GM19240 (cell line): ENCODE measurements around the gene DCAKD.

ENCODE experiments used
- DNase-seq: peaks from one replicate; pipeline ENCODE4 v3.0.0; 2011; ENCODE audit warnings: low spot score; ENCODE audit not compliant: insufficient read length

The DCAKD gene

DNA sequence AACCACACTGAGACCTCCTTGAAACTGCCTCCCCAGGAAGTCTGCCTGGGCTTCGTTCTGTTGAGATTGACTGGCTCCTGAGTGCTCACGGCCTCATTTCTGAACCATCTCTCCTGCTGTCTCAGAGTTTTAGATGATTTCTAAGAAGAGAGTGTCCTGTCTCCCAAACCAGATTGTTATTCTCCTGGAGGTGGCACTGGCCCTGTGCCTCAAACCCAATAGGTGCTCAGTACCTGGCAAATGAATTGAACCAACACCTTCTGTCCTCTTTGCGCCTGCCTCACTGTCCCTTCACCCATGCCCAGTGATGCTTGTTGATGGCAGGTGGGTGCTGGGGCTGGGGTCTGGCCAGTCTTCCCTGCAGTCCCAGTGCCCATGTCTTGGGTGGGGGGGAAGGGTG is 47.0 kb downstream of the DCAKD start:
- DNase-seq, result no peak

DNA sequence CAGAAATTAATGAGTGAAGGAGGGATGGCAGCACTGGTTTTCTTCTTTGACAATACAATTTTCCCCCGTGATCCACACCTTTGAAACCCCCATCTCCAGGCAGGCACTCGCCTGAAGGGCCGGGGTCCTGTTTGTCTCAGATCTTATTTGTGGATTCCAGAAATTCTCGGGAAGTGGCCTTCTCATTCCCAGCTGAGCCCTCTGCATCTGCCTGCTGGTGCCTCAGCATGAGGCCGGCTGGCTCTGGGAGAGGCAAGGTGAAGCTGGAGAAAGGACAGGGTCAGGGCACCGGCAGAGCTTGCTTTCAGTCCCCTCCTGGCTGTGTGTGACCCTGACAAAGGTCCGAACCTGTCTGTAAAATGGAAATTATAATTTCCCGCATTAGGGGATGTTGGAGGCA is 47.6 kb downstream of the DCAKD start:
- DNase-seq, result no peak

DNA sequence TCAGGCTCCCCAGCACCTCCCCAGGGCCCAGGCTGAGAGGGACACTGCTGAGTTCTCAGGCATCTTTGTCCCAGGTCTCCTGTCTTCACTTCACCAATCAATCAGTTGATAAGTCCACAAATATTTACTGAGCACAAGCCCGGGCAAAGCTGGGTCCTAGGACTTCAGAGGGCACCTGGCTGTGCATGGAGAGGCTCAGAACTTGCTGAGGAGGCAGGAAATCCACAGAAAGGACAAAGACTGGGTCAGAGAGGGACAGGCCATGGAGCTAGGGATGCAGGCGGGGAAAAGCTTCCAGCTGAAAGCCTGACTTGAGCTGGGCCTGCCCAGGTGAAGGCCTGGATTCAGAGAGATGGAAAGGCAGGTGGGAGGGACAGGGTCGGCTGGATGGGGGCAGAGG is 50.1 kb downstream of the DCAKD start:
- no peak for DNase-seq

DNA sequence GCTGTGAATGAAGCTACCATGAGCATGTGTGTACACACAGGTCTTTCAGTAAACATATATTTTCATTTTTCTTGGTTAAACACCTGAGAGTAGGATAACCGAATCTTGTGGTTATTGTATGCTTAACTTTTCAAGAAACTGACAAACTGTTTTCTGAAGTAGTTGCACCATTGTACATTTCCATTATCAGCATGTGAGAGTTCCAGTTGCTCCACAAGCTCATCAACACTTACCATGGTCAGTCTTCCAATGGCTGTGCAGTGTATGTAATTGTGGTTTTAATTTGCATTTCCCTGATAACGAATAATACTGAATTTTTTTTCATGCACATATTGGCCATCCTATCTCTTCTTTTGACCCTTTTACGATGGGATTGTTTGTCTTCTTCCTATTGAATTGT is 52.0 kb downstream of the DCAKD start:
- DNase-seq, result no peak

DNA sequence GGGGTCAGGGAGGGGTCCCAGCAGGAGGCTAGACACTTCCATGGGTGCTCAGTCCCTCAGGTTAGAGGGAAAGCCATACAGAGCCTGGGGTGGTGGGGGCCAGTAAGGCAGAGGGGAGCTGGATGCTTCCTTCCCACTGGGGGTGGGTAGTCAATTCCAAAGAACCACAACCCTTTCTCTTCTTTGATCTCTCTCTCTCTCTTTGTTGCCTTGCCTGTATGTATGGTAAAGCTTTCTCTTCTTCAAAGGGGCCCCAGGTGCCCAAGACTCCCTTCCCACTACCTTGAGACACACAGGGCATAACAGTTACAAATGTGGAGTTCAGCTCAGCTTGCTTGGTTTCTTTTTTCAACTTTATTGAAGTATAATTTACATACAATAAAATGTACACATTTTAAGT is 52.8 kb downstream of the DCAKD start:
- no peak for DNase-seq

DNA sequence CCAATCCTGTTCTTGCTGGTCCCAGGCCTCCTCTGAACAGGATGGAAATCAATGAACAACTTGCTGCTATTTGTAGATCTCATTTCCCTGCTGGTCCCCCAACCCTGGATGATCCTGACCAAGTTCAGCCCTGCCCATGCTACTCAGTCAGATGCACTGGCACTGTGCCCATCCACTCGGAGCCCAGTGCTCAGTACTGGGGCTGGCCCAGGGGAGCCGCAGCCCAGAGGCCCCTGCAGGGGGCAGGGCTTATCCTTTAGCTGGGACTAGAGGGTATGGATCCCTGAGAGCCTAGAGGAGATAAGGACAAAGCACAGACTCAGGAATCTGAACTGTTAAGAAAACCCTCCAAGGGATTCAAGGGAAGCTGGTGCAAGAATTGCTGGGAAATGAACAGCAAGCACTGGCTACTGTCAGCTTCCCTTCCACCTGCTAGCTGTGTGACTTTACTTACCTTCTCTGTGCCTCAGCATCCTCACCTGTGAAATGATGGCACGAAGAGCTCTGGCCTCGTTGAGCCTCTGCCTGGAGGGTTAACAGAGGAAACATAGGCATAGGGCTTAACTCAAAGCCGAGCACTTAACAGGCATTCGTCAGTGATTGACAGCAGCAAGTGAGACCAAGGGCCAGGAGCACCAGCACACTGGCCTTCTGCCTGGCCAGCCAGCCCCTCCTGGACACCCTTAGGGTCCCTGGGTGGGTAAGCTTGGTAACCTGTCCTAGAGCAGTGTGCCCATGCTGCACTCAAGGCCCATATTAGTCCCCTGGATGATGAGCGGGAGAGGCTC is 53.5 kb downstream of the DCAKD start:
- DNase-seq, result no peak

DNA sequence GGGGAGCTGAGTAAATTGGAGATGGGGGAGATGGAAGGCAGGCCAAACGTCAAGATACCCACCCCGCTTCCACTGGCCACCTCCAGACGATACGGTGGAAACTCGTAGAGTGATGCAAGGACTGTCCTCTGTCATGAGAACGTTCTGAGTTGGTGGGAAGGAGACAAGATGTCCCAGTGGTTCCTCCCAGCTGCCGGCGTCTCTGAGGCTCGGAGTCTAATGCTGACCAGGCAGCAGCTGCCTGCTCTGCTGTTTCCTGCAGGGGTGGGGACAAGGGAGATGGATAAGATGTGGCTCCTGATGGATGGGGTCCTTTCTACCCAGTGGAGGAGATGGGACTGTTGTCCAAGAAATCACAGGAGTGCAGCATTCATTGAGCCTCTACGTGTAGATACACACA is 55.1 kb downstream of the DCAKD start:
- DNase-seq, result no peak

DNA sequence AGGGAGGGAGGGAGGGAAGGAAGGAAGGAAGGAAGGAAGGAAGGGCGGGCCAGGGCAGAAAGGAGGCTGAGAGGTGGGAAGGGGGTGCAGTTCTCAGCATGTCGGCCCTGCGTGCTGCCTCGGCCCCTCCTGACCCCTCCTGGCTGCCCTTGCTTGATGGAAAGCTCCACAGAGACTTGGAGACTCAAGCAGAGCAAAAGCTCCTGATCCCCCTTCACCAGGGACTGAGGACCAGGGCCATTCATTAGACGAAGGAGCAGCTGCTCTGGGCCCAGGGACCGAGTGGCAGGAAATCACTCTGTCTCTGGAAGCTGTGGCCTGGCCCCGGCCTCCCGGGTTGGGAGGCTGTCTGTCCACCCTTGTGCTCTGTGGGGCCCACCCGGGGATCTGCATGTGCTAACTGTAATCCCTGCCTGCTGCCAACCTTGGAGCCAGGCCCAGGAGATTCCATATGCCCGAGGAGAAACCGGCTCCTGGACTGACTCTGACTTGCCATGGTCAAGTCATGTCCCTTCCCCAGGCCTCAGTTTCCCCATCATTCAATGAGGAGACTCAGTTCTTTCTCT is 55.9 kb downstream of the DCAKD start:
- DNase-seq, result no peak

DNA sequence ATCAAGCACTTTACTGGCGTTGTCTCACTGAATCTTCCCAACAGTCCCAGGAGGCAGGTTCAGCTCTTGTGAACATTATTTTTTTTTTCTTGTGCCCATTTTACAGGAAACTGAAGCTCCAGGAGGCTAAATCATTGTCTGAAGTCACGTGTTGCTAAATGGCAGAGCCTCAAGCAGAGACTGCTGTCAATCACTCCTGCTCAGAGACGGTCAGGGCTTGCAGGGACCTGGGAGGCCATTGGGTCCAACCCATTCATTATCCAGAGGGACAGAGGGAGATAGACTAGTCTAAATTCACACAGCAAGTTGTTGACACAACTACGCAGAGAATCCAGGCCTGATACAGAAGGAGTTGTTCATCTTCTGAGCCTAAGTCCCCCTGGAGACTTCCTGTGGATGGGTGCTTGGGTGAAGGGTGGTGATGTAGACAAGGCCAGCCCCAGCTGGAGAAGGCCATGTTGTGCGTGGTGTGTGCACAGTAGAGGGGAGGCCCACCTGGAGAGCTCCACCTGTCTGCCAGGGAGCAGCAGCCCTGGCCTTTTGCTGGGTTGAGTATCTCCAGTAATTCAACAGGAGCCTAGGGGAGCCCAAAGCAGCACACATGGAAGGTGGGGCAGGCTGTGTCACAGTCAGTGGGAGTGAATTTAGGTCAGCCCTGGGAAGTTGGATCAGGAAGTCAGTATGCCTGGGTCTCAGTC is 59.0 kb downstream of the DCAKD start:
- DNase-seq, result no peak

DNA sequence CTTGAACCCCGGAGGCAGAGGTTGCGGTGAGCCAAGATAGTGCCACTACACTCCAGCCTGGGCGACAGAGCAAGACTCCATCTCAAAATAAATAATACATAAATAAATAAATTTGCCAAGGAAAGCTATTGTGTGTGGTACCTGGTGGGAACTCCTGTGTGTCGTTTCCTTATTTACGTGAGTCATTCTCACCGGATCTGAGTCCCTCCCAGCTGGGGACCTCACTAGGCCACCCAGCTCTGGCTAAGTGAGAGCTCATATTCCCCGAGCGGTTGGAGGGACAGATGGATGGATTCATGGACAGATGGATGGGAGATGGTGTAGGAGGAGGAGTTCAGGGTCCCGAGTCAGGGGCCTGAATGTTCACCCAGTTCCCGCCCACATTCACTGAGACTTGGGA is 60.4 kb downstream of the DCAKD start:
- no peak for DNase-seq

DNA sequence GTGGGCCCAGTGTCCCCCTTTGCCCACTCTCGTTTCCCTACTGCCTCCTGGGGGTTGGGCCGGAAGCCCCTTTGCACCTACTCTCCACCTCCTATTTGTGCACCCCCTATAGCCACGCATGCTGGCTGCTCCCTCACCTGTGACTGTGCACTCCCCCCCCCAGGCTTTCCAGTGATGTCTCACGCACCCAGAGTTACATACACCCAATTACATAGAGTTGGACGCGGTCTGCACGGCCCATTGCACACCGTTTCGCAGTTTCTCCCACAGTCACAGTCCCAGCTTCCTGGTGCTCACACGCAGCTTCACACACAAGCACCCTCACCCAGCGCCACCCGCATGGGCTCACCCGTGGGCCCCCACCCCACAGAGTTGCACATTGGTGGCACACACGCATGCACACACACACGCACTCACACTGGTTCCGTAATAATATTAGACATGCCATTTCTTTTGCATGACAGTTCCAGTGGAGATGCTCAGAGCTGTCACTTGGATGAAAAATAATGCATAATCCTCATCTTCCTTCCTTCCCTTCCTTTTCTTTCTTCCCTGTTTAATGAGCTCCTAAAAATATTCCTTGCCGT is 61.8 kb downstream of the DCAKD start:
- DNase-seq, result no peak

DNA sequence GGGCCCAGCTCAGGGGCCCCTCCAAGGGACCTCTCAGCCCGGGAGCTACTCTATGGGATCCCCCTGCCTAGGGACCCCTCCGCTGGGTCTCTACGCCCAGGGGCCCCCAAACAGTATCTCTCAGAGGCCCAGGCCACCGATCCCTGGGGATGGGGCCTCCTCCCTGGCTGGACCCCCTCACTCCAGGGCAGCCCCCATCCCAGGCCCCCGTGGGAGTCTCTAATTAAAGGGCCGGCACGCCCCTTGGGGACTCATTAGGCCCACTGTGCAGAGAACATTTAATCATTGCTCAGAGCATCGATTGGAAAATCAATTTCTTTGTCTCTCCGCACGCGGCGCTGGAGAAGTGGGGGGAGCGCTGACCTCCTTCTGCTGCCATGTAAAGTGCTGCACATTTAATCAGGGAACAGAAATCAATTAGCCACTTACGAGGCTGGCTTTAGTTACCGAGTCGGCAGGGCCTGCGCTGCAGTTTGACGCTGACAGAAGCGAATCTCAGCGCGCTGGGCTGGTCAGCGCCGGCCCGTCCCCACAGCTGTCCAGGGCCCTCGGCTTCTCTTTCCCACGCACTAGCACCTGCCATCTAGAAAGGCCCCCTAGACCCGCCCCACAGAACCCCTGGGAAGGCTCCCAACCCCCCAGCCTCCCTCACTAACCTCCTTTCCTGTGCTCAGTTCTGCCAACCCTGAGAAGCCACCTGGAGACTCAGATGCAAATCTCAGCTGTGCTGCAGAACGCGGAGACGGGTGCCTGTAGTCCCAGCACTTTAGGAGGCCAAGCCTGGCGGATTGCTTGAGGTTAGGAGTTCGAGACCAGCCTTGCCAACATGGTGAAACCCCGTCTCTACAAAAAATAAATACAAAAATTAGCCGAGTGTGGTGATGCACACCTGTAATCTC is 63.1 kb downstream of the DCAKD start:
- DNase-seq, result no peak

DNA sequence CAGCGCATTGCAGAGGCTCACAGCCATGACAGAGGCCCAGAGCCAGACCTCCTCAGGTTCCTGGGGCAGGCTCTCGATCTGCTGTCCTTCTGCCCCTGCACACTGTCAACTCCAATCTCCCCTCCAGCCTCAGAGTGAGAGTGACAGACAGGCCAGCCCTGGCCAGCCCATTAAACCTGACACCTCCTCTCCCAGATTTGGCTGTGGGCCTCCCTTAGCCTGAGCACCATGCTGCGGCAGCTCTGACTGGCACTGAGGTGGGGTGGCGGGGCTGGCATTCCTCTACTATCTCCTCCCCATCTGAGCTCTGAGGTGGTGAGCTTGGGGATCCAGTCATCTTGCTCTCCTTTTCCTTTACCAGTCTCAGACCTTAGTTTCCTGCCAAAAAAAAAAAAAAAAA is 67.9 kb downstream of the DCAKD start:
- DNase-seq, result no peak

DNA sequence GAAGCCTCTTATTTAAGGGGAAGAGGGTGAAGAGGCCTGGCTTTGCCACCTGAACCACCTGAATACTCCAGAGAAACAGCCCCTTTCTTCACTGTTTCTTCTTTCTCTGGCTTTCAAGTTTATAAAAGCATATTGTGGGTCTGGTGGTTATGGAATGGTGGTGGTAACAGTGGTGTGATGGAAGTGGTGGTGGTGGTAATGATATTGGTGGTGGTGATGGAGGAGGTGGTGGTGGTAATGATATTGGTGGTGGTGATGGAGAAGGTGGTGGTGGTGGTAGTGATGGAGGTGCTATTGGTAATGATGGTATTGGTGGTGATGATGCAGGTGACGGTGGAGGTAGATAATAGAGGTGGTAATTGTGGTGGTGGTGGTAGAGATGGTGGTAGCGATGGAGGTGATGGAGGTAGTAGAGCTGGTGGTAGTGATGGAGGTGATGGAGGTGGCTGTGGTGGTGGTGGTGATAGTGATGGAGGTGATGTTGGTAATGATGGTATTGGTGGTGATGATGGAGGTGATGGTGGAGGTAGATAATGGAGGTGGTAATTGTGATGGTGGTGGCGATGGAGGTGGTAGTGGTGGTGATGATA is 69.2 kb downstream of the DCAKD start:
- DNase-seq, result no peak

DNA sequence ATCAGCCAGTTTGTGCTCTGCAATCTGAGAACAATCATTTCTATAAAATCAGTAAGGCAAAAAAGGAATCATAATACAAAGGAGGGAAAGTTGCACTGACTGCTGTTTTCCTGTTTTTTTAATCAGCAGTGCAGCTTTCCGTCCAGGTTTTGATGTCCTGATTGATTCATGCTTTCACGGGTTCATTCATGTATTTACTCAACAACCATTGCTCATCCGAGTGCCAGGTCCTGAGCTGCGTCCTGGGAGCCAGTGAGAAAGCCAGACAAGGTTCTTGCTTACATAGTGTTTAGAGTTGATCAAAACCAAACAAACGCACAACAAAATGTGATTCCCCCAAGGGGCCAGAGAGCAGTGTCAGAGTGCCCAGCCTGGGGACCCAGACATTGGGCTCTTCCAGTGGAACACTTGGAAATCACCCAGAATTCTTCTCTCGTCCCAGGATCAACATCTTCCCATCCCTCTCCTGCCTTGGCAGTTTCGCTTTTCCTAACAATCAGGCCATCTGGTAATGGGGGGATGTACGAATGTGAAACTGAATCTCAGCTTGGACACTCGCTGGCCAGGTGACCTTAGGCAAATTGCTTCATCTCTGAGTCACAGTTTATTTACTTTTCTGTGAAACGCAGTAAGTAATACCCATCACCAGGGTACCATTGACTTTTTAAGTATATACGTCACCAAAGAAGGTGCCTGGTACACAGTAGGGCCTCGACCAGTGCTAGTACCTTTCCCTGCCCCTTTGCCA is 70.0 kb downstream of the DCAKD start:
- no peak for DNase-seq

DNA sequence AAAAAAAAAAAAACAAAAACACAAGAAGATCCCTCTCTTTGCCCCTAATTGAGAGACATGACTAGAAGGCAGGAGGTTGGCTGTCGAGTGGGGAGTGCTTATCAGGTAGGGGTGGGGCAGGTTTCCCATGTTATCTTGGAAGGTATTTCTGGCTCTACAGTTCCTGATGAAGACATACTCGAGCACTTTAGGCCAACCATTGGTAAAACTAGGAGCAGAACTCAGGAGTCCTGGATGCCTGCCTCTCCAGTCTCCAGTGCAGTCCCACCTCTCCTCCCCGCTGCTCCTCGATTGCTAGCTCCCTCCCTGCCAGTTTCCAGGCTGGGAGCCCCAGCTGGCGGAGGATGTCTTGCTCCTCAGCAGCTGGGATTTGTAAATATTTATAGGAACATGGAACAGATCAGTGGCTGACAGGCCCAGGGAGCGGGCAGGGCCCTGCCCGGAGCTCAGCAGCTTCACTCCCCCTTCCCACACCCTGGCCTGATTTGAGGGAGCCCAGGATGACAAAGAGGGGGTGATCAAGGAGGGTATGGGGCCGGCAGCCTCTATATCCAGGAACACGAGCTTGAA is 71.9 kb downstream of the DCAKD start:
- DNase-seq, result no peak

DNA sequence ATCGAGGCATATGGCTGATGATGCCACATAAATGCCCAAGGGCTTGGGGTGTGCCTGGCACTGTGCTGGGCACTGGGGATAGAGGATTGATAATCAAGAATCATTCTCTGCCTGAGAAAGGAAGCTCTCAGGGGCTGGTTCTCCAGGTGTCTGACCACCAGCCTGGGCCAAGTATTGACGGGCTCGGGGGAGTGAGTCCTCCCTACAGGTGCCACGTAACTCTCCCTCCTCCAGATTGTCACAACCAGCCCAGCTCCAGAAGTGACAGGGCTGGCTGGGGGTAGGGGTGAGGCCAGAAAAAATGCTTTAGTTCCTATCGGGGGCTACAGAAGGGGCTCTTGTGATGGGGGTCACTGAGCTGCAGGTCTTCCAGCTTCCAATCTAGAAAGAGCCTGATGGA is 72.6 kb downstream of the DCAKD start:
- DNase-seq, result no peak

DNA sequence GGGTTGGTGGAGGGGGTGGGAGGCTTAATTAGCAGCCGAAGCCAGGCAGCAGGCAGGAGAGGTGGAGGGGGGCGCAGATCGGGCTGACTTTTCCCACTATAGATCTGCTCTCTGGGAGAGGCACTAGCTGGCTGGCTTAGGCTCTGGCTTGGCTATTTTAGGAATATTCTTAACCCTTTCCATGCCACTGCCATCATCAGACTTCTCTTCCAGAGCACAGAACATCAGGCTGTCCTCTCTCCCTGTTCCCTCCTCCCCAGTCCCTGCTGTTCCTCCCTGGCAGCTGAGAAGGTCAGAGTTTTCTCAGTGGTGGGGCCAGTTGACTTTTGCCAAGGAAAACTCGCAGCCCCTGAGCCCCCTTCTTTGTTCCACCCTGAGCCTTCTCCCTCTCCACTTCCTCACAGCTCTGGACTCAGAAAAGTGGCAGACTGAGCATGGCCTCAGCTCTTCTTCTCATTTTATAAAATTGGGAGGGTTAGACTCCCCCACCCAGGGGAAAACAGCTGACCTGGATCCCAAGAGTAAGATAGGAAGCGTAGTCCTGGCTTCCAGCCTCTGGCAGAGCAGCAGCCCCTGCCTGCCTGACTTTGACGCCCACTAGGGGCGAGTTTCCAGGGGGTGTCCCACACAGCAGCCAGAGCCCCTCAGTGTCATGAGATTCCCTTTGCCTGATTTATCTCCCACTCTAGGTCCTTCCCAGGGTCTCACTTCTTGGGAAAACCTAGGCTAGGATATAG is 73.5 kb downstream of the DCAKD start:
- no peak for DNase-seq

DNA sequence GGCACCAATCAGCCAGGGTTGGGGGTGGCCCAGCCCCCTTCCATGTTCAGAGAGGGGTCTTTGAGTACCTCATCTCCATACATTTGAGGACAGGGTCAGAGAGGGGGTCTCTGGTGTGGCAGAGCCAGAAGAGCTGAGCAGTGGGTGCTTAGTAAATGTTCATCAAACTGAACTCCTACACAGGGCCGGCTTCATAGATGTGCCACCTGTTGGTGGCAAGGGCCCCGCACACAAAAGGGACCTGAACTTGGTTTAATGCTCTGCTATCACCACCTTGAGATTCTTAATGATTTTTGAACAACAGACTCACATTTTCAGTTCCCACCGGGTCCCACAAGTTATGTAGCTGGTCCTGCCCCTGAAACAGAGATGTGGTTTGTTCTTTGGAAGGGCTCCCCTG is 74.4 kb downstream of the DCAKD start:
- DNase-seq, result no peak
